IPS-NIHi7 (cell line): Measurements from ENCODE around the gene AADAC.
A peak's percentile ranks its signal among the peaks of the same experiment; 100 is the strongest.
"Not testable (repeated sequence)": the region's sequence is repeated elsewhere in the genome, so short reads cannot be mapped to it uniquely, and the experiment has no call there.

Experiments
- DNase-seq: peaks from one replicate; pipeline ENCODE4 v3.0.0; 2012; ENCODE audit warnings: mixed read lengths; ENCODE audit errors: extremely low spot score

AADAC gene, protein sequence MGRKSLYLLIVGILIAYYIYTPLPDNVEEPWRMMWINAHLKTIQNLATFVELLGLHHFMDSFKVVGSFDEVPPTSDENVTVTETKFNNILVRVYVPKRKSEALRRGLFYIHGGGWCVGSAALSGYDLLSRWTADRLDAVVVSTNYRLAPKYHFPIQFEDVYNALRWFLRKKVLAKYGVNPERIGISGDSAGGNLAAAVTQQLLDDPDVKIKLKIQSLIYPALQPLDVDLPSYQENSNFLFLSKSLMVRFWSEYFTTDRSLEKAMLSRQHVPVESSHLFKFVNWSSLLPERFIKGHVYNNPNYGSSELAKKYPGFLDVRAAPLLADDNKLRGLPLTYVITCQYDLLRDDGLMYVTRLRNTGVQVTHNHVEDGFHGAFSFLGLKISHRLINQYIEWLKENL

DNA sequence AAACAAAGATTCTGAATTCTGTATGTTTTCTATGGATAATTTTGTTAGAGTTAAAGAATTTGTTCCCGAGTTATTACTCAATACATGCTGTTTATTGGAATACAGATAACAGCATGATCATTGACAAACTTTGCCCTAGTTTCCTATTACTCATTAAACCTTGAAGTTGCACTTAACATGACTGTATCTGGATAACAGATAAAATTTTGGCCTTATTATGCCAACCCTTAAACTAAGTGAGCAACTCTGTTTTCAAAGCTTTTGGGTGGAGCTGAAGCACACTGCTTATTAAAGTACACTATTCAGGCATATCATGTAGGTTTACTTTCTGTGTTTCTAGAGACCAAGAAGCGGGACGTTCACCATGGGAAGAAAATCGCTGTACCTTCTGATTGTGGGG lies at the start of gene AADAC:
TSS of gene AADAC (plus strand) at position 318 of the 400 bp plus-strand sequence. CDS start at position 365, 47 bp downstream.
- DNase-seq, result no peak

DNA sequence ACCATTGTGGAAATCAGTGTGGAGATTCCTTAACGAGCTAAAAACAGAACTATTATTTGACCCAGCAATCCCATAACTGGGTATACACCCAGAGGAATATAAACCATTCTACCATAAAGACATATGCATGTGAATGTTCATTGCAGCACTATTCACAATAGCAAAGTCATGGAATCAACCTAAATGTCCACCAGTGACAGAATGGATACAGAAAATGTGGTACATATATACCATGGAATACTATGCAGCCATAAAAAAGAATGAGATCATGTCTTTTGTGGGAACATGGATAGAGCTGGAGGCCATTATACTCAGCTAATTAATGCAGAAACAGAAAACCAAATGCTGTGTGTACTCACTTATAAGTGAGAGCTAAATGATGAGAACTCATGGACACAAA lies 49.2 kb upstream of the AADAC start:
- DNase-seq, result not testable (repeated sequence)

DNA sequence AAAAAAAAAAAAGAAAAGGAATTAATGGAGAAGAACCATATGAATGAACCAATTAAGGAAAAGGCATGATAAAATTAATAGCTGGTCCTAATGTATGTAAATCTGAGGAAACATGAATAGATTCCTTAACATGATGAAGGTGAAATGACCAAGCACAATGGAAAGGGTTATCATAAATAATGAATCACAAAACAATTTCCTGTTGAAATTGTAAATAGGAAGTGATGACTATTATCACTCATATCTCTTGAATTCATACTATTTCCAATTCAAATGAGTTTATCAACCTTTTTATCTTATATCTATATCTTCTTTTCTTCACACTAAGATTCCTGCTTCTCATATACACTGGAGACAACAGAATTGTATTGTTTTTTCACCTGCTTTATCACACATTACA lies 48.2 kb upstream of the AADAC start:
- no peak for DNase-seq

DNA sequence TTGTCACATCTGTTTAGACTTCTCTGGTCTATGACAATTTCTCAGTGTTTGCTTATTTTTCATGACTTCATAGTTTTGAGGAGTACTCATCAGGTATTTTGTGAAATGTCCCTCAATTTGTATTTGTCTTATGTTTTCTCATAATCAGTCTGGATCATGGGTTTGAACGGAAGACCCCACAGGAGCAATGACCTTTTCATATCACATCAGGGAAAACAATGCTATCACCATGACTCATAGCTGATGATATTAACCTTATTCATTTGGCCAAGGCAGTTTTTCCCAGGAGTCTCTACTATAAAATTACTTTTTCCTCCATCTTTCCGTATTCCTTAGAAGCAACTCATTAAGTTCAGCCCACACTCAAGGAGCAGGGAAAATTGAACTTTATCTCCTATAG lies 47.5 kb upstream of the AADAC start:
- no peak for DNase-seq

DNA sequence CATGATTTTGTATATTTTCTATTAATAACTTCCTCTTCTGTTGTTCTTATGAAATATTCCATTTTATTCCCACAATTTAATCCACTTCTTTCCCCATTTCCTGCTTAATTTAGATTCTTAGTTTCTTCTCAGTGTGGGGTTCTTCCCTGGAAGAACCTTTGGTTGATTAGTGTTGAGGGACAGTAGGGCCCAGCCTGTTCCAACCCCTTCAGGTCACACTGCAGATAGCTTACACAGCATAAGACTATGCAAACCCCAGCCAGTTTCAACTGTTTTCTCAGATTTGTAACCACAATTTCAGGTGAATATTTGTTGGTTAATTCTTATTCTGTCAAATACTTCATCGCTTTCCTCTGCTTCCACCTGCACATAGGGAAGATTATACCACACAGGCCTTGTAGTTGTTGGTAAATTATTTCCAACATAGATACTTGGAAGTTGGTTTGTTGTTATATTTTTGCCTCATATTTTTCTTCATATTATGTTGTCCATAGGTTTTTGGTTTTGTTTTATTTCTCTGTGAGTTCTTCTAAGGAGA lies 45.5 kb upstream of the AADAC start:
- no peak for DNase-seq

DNA sequence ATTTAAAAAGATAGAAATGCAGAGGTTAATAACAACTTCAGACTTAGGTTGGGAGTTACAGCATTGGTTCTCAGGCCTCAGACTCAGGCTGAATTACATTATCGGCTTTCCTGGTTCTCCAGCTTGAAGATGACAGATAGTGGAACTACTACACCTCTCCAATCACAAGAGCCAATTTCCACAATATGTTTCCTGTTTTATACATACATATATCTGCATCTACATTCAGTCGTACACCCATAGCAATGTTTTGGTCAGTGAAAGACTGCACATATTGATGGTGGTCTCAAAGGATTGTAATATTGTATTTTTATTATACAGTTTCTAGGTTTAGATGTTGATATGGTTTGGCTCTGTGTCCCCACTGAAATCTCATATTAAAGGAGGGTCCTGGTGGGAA lies 44.7 kb upstream of the AADAC start:
- DNase-seq, result no peak

DNA sequence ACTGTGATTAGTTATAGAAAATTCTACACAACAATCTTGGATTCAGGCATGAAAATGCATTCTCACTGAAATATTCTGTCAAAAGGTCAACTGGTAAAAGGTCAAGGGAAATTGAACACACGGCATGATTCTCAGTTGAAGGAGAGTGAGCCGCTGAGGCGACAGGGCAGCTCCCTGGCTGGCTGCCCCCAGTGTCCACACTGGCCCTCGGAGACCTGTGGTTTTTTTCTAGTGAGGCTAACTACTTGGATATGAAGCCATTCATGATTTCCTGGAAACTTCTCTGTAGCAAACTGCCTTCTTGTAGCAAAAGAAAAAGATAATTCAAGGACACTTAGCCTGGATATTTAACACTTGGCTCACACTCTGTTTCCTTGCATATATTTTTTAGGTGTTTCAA lies 43.0 kb upstream of the AADAC start:
- DNase-seq, result peak; percentile 15

DNA sequence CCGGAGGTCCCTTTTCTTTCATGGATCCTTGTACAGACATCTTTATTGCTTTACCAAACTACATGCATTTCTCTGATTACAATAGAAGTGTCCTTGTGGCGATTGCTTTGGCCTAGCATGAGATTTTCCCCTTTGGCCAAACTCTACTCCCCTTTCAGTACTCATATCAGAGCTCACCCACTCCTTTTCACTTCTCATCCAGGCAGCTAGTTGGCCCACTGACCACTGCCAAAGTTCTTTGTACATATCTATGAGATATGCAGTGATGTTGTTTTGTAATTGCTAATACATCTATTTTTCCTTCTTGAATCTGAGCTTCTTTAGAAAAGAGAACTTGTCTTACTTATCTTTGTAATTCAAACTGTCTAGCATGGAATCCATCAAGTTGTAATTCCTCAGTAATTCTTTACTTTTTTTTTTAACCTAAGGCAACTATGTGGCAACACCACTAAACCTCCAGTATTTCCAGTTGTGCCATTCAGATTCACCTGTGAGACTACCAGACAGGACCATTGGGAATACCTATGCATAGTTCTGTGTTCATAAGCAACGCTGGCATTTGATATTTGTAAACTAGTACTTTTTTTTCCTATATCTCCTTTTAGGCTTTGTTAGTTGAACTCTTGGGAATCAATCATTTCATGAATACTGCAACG lies 41.0 kb upstream of the AADAC start:
- DNase-seq, result no peak

DNA sequence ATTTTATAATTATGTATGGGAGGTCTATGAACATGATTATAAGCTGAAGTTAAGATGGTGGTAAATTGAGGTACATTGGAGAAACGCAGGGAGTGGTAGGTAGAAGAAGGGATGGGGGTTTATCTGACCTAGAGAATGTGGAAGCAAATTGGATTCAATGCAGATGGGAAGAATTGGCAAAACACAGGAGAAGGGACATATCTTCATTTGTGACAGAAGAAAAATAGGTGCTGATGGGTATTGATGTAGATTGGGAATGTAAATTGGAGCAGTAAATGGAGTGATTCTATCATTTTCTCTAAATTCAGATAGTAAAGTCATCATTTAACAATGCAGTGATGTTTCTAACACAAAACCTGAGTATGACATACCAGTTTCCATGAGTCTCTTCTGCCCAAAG lies 39.7 kb upstream of the AADAC start:
- DNase-seq, result no peak

DNA sequence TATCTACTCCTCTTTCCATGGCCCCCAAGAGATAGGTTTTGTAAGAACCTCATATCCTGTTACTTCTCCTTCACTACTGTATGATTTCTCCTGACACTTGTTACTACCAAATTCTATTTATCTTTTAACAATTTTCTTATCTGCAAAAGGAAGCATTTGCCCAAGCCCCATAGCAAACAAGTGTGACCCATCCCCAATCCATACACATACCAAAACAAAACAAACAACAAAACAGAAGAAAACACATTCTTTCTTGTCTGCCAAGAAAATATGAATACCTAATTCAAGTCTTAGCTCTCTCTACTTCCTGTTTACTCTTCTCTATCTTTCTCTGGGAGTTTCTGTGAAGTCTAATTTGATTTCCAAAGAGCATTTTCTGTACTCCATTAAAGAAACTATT lies 39.0 kb upstream of the AADAC start:
- DNase-seq, result no peak

DNA sequence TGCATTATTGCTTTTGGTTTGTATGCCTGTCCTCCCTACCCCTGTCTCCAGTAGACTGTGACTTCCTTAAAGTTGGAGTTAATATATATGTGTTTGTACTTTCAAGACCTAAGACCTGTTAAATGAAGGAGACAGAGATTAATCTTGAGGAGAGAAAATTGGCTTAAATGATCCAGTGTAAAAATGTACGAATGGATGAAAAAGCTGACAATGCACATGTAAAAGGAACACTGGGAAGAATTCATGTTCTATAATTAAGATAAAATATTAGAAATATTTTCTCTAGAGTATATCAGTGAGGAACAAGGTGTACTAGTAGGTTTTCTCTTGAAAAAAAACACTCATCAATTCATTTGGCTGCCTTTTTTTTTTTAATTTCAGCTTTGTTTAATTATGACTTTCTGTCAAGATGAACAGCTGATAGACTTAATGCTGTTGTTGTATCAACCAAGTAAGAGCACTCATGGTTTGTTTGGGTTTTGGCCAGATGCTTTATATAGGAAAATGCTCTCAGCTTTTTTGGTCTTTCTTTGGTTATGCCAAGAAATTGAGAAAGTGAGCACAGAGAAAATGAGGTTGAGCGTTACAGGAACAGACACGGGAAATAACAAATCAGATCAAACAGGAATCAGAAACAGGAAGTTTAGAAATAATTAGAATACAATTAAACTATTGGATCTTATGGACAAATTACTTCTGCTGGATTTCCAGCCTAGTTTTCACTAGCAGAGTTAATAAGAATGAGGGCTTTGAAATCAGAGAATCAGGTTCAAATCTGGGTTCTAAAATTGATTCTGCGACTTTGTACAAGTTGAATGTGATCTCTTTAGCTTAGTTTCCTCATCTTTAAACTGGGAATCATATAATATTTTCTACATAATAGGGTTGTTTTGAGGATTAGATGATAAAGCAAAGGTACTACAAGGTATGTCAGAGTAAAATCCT lies 38.3 kb upstream of the AADAC start:
- DNase-seq, result no peak

DNA sequence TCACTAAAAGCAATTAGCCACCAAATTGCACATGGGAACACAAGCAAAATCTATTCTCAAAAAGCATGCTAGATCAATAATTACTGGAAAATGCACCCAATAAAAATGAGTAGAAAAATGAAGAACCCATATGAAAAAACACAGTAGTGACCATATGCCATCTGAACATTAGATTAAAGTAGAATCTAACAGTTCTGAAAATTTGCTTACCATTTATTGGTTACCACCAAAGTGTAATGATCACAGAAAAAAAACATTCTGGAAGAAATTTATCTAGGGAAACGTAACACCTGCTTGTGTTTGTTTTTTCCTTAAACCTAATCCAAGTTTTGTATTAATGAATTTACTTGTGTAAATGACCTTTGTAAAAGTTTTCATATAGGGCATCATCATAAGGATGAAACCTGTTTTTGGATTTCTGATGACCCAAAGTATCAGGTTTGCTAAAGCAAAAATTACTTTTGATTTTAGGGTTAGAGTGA lies 37.6 kb upstream of the AADAC start:
- DNase-seq, result no peak

DNA sequence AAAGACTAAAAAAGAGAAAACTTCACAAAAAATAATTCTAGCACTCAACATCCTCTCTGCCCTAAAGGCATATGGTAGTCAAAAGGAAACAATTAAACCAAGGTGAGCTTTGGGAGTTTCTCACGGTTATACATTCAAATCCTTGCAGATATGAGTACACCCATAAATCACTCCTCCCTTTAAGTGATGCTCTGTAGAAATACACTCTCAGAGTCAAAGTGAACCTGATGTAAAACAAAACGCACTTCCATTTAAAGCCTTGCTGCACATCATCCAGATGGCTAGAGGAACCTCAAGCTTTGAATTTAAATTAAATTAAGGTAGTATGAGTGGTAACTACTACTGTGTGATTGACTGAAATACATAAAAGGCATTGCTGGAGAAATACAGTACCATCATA lies 36.0 kb upstream of the AADAC start:
- DNase-seq, result no peak

DNA sequence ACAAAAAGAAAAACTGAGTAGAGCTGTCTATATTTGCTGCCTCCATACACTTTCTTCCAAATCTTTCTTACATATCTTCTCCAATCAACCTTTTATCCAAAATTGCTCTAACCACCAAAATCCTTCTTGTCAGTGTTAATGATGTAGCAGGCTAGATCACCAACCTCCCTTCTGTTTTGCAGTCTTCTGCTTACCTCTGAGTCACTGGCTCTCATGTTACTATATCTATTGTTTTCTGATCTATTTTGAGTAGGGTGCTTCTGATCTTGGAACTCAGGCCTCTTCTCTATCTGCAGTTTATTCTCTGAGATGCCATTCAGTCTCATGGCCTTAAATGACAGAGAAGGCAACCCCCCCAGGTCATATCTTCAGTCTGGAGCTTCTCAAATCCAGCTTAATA lies 26.3 kb upstream of the AADAC start:
- no peak for DNase-seq

DNA sequence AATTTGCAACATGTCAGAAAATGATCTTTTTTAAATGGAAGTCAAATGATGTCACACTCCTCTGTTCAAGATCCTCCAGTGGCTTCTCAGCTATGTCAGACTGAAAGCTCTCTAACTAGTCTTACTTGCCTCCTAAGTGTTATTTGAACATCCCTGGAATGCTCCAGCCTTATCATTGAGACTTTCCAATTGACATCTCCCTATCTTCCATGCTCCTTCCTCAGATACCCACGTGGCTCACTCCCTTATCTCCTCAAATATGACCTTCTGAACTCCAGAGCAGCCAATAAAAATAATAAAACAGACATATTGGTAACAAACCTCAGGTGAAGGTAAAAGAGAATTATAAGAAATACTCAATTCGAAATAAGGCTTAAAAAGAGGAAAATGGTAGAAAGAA lies 25.5 kb upstream of the AADAC start:
- DNase-seq, result no peak

DNA sequence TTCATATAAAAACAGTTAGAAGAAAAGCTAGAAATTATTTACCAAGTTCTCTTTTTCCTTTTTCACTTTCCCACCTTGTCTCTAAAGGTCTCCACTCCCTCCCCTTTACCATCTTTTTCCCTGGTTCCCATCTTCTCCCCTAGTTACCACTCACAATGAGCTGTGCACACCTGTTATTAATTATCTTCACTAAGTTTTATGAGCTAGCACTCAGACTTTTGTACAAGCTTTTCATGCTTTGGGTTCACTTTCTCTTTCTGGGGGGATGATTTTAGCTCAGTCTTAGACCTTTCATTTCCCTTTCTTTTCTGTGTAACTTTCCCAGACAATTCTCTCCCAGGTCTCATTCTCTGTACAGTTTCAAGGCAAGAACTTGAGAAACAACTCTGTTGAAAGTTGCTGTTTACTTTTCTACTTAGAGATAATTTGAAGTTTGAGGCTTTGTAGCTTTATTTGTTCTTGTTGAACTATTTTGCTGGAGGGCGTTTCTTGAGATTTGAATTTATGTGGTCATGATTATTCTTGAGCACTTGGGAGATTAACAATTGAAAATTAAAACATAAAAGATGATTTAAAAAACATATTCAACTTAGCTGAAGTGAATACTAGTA lies 24.0 kb upstream of the AADAC start:
- DNase-seq, result no peak

DNA sequence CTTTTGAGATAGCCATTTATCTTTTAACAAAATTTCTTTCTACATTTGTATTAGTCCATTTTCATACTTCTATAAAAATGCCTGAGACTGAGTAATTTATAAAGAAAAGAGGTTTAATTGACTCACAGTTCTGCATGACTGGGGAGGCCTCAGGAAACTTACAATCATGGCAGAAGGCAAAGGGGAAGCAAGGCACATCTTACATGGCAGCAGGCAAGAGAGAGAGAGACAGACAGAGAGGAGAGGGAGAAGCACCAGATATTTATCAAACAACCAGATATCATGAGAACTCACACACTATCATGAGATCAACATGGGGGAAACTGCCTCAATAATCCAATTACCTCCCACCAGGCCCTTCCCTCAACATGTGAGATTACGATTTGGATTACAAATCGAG lies 23.2 kb upstream of the AADAC start:
- not testable (repeated sequence) for DNase-seq

DNA sequence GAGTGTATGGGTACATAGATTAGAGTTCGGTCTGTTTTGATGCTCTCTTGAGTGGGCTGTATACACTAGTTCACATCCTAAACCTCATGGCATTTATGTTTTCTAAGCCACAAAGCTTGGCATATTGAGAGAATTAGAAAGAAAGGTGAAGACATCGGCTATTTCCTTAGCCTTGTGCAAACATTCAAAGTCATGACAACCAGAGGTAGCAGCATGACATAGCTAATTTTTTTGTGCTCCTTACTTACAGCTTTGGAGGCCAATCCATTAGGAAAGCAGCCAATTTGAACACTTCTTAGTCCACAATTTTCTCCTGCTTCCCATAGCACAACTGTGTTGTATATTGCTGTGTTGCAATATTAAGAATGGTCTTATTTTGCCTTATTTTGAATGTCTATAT lies 21.5 kb upstream of the AADAC start:
- no peak for DNase-seq

DNA sequence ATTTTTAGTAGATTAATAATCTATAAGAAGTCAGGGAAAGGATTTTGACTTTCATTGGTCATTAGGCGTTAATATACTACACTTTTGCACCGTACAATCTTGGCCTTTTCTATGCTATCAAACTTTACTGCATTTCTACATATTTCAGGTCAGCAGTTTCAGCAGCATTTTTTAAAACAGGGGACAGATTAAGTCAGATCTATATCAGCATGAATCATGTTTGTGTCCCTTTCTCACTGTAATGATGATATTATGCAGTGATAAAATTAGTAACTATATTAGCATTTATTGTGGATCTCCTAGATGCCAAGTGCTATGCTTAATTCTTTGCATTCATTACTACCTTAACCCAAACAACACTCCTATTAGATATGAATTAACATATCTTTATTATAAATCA lies 20.3 kb upstream of the AADAC start:
- DNase-seq, result no peak

DNA sequence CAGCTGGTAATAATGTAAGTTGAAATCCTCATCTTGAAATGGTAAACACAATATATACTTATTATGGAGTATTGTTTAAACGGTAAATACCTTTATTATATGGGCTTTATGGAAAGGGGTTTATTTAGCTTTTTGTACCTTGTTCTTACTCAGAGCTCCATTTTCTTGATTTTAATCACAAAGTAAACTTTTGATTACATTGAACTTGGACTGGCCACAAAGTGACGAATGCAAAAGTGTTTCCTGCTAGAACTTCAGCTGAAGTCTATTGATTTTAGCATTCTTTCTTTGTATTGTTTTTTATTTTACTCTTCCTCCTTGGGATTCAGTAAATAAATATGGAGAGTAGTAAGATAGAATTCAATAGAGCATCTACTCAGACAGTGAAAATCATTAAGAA lies 19.8 kb upstream of the AADAC start:
- no peak for DNase-seq

DNA sequence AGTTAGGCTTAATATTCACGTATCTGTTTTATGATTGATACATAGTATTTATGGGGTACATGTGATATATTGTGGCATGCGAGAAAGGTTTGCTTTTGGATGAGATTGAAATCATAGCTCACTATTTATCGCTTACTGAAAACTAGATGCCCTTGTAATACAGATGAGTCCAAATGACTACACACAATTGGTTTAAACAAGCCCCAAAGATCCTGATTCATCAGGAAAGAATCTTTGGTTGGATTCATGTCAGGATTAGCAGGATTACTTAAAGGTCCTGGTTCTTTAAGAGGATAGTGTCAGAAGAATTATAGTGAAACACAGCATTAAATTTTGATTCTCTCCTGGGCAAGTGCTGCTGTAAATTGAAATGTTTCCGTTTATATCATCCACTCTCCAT lies 18.6 kb upstream of the AADAC start:
- DNase-seq, result no peak
